ENCODE measurements around the gene OCLN.

DNA sequence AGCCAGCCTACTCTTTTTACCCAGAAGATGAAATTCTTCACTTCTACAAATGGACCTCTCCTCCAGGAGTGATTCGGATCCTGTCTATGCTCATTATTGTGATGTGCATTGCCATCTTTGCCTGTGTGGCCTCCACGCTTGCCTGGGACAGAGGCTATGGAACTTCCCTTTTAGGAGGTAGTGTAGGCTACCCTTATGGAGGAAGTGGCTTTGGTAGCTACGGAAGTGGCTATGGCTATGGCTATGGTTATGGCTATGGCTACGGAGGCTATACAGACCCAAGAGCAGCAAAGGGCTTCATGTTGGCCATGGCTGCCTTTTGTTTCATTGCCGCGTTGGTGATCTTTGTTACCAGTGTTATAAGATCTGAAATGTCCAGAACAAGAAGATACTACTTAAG, 16.6 kb downstream of the OCLN start:
- TF ChIP-seq, protein P1, sequence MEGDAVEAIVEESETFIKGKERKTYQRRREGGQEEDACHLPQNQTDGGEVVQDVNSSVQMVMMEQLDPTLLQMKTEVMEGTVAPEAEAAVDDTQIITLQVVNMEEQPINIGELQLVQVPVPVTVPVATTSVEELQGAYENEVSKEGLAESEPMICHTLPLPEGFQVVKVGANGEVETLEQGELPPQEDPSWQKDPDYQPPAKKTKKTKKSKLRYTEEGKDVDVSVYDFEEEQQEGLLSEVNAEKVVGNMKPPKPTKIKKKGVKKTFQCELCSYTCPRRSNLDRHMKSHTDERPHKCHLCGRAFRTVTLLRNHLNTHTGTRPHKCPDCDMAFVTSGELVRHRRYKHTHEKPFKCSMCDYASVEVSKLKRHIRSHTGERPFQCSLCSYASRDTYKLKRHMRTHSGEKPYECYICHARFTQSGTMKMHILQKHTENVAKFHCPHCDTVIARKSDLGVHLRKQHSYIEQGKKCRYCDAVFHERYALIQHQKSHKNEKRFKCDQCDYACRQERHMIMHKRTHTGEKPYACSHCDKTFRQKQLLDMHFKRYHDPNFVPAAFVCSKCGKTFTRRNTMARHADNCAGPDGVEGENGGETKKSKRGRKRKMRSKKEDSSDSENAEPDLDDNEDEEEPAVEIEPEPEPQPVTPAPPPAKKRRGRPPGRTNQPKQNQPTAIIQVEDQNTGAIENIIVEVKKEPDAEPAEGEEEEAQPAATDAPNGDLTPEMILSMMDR (IDR thresholded peaks at IDR 0.05) = no peak
- no peak for TF ChIP-seq EZH2 (IDR thresholded peaks at IDR 0.05)

Data from neural progenitor cell (in vitro differentiated cells).